Activated B cell treated with CpG ODN at 0.5 μM for 24 hours (primary cell): ENCODE measurements around the gene SRCIN1. TPM values are rescaled to one million over a fixed set of nuclear protein-coding genes. Genes with fewer than 3 reads are reported as not detected.

ENCODE experiments used
- ATAC-seq: fragments of 200-7000 bp; cut with Tn5 transposase; one replicate; pipeline ENCODE4 v1.10.0; 2021; ENCODE audit warnings: low read depth, mild to moderate bottlenecking, moderate library complexity
- CTCF ChIA-PET: fragments of 350-600 bp; sonication (Branson Sonifier 250); formaldehyde crosslinking; loops from one replicate; lab custom pipeline; 2021; ENCODE audit warnings: antibody characterized with exemption; lab: Charles Lee
- POLR2A ChIA-PET: fragments of 350-600 bp; sonication (Branson Sonifier 250); formaldehyde crosslinking; loops from one replicate; lab custom pipeline; 2021; ENCODE audit warnings: antibody characterized with exemption; lab: Charles Lee
- DNase-seq: peaks from one replicate; pipeline ENCODE4 v3.0.0; 2022
- H3K27ac Mint-ChIP-seq: one replicate; pipeline ENCODE4 v1.8.0; 2020; ENCODE audit warnings: mixed read lengths
- H3K27me3 Mint-ChIP-seq: one replicate; pipeline ENCODE4 v1.8.0; 2021; ENCODE audit warnings: mixed read lengths
- H3K36me3 Mint-ChIP-seq: one replicate; pipeline ENCODE4 v1.8.0; 2021; ENCODE audit warnings: low read depth, mixed read lengths
- H3K4me1 Mint-ChIP-seq: one replicate; pipeline ENCODE4 v1.8.0; 2021; ENCODE audit warnings: mixed read lengths
- H3K4me3 Mint-ChIP-seq: one replicate; pipeline ENCODE4 v1.8.0; 2020; ENCODE audit warnings: mild to moderate bottlenecking, mixed read lengths
- H3K9me3 Mint-ChIP-seq: one replicate; pipeline ENCODE4 v1.8.0; 2020; ENCODE audit warnings: mixed read lengths
- intact Hi-C: fragments of 100-400 bp; cut with micrococcal nuclease; formaldehyde crosslinking; loops from one replicate; pipeline ENCODE4 v1.15.1; 2024
- total RNA-seq: library from RNA; stranded (reverse); gene quantifications from 2 replicates; pipeline ENCODE4 v1.2.3, GENCODE V29; 2022
- TF ChIP-seq, protein P1 (sequence below): fragments of 200-600 bp; IDR thresholded peaks from one replicate; pipeline ENCODE4 v1.8.0; 2022; ENCODE audit warnings: antibody characterized with exemption, mild to moderate bottlenecking

The SRCIN1 gene
- total RNA-seq, 1 donor from 2014 or later = 0.35 TPM

DNA sequence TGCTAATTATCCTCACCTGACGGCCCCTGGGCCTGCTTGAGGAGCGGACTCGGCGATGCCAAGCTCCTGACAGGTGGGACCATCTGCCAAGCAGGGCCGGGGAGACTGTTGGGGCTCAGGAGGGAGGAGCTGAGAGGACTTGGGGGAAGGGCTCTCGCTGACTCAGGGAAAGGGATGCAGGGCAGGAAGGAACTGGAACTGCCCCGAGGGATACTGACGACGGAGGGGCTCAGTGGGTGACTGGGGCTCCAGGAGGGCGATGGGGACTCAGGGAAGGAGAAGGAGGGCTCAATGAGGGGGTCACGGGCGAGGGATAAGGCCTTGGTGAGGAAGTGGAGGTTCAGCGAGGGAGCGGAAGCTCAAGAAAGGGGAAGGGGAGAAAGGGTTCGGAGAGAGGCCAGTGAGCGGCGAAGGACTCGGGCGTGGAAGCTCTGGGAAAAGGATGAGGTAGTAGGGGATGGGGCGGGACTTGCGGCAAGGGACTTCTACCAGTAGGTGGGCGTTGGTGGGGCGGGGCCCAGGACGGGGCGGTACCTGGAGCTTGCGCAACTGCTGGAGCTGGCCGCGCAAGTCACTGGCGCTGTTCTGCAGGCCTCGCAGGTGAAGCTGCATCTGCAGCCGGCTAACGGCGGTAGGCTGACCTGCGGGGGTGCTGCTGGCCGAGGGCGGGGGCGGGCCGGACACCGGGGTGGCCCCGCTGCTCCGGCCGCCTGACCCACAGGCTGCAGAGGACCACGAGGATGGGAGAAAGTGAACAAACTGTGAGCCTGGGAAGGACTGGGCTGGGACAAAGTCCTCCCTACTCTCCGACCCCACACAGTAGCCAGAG lies 46.5 kb downstream of the SRCIN1 start:
- peak overlapping the region; percentile 91 for H3K4me3 Mint-ChIP-seq
- H3K4me1 Mint-ChIP-seq = peaks cover 28% of the 10 kb centered on the region
- peak overlapping the region; percentile 18 for H3K27ac Mint-ChIP-seq
- ChIA-PET CTCF (interaction anchor here (0.9 to 4.6 kb wide), 11 partner anchors 9 to 424 kb away, joined by 3 to 83 read pairs (median 7); no protein-coding TSS in a partner anchor), POLR2A (interaction anchor here (0.6 to 2.3 kb wide), 10 partner anchors 74 to 295 kb away, joined by 3 to 15 read pairs (median 5); partner anchors contain the start of genes EPOP, MLLT6, PSMB3 and RPL23)
- no peaks in the 10 kb centered on the region for H3K9me3 Mint-ChIP-seq
- no peaks in the 10 kb centered on the region for H3K36me3 Mint-ChIP-seq
- DNase-seq = peak; percentile 87
- peak; percentile 80 for ATAC-seq
- intact Hi-C loops = loop anchor here (1.0 to 5.0 kb wide), 5 partner anchors 12 to 193 kb away; partner anchors contain the start of genes CISD3, EPOP and PSMB3
- H3K27me3 Mint-ChIP-seq = peaks cover 22% of the 10 kb centered on the region
- TF ChIP-seq, protein P1, sequence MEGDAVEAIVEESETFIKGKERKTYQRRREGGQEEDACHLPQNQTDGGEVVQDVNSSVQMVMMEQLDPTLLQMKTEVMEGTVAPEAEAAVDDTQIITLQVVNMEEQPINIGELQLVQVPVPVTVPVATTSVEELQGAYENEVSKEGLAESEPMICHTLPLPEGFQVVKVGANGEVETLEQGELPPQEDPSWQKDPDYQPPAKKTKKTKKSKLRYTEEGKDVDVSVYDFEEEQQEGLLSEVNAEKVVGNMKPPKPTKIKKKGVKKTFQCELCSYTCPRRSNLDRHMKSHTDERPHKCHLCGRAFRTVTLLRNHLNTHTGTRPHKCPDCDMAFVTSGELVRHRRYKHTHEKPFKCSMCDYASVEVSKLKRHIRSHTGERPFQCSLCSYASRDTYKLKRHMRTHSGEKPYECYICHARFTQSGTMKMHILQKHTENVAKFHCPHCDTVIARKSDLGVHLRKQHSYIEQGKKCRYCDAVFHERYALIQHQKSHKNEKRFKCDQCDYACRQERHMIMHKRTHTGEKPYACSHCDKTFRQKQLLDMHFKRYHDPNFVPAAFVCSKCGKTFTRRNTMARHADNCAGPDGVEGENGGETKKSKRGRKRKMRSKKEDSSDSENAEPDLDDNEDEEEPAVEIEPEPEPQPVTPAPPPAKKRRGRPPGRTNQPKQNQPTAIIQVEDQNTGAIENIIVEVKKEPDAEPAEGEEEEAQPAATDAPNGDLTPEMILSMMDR = no peak

DNA sequence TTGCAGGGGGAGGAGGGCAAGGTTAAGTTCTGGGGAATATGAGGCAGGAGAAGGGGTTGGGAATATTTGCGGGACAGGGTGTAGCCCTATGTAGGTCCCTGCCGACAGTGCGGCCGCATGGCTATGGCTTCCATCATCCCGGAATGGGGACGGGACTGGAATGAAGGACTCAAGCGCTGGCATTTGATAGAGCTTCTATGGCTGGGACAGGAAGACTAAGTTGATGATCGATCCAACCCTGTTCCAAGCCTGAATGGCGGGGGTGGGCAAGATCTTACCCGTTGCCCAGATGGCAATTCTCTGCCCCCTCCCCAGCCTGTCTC lies 47.1 kb downstream of the SRCIN1 start:
- ATAC-seq (peak; percentile 18), DNase-seq (no peak)
- TF ChIP-seq, protein P1 = no peak
- H3K27ac Mint-ChIP-seq = peak overlapping the region; percentile 18
- POLR2A ChIA-PET = interaction anchor here (0.6 to 2.3 kb wide), 7 partner anchors 113 to 295 kb away, joined by 3 to 9 read pairs (median 5); partner anchors contain the start of genes EPOP, MLLT6, RPL23 and SOCS7
- intact Hi-C loops = loop anchor here (1.0 to 5.0 kb wide), 9 partner anchors 13 to 595 kb away; partner anchors contain the start of genes CISD3, EPOP and PSMB3
- no peaks in the 10 kb centered on the region for H3K36me3 Mint-ChIP-seq
- no peaks in the 10 kb centered on the region for H3K9me3 Mint-ChIP-seq
- peaks cover 26% of the 10 kb centered on the region for H3K4me1 Mint-ChIP-seq
- peaks cover 19% of the 10 kb centered on the region for H3K27me3 Mint-ChIP-seq
- CTCF ChIA-PET = interaction anchor here (0.9 to 4.6 kb wide), 22 partner anchors 17 to 424 kb away, joined by 3 to 83 read pairs (median 4); partner anchors contain the start of genes EPOP, MLLT6 and PSMB3
- peak overlapping the region; percentile 91 for H3K4me3 Mint-ChIP-seq

DNA sequence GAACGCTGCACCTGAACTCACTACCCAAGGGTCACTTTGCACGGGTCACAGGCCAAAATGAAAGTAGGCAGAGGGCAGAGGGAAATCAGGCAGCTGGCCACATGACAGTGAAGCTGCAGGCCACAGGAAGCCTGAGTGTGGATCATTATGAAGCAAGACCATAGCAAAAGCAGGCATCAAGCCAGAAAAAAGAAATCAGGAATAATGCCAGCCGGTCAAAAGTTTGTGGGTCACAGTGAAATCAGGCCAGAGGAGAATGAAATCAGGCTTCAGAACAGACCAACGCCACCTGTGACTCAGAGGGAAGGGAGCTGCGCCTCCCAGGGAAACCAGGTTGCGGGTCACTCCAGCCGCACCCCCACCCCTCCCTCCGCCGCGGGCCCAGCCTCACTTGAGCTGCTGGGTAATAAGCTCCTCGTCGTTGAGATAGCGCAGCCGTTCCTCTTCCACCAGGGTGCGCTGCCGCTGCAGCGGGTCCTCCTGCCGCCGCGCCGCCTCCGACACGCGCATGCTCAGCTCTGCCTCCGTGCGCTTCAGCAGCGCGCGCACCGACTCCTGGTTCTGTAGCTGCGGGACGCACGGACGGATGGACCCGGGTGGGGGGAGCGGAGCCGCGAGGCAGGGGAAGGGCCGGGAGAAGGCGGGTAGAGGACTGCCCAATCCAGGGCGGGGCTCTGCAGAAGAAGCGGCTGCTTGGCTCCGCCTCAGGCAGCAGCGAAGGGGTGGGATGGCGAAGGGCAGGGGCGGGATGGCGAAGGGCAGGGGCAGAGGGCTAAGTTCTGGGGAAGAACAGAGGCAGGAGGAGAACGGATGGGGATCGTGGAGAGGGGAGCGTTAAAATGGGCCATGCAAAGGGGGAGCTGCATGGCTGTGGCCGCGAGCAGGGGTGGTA lies 47.7 kb downstream of the SRCIN1 start:
- H3K36me3 Mint-ChIP-seq = no peaks in the 10 kb centered on the region
- TF ChIP-seq, protein P1 = no peak
- H3K27ac Mint-ChIP-seq = peak overlapping the region; percentile 31
- peak overlapping the region; percentile 91 for H3K4me3 Mint-ChIP-seq
- DNase-seq (peak; percentile 86), ATAC-seq (peak; percentile 80)
- H3K27me3 Mint-ChIP-seq = peaks cover 18% of the 10 kb centered on the region
- POLR2A ChIA-PET = interaction anchor here (0.5 to 2.3 kb wide), 12 partner anchors 21 to 1609 kb away, joined by 3 to 9 read pairs (median 5); partner anchors contain the start of genes EPOP, MLLT6, RPL23 and SOCS7
- intact Hi-C loops = loop anchor here (1.0 to 5.0 kb wide), 6 partner anchors 26 to 595 kb away; partner anchors contain the start of genes EPOP and PSMB3
- no peaks in the 10 kb centered on the region for H3K9me3 Mint-ChIP-seq
- CTCF ChIA-PET = interaction anchor here (0.6 to 4.6 kb wide), 28 partner anchors 10 to 1320 kb away, joined by 3 to 83 read pairs (median 4); partner anchors contain the start of genes EPOP, MLLT6, PSMB3 and SRCIN1
- peaks cover 25% of the 10 kb centered on the region for H3K4me1 Mint-ChIP-seq

DNA sequence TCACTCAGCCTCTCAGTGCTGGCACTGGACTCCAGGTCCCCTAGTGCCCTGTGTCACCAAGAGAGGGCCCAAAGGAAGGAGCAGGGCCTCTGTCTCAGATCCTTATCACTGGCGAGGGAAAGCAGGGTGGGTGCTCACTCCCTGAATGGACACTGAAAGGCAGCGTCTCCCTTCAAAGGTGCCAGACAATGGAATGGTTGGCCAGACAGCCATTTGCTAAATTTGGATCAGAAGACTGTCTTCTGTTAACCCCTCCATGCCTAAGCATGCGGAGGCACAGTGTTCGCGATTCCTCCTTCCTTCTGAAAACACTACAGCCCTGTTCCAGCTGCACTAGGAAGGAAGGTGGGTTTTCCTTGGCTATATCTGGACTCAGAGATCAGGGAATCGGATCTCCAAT lies 48.4 kb downstream of the SRCIN1 start:
- peaks cover 17% of the 10 kb centered on the region for H3K27me3 Mint-ChIP-seq
- DNase-seq (no peak), ATAC-seq (no peak)
- TF ChIP-seq, protein P1 = no peak
- intact Hi-C loops = loop anchor here (5.0 kb wide), 1 partner anchor 195 kb away; the partner anchor contains the start of gene PSMB3
- H3K4me1 Mint-ChIP-seq = peaks cover 25% of the 10 kb centered on the region
- POLR2A ChIA-PET = interaction anchor here (0.5 to 2.3 kb wide), 4 partner anchors 22 to 1608 kb away, joined by 3 to 9 read pairs (median 6); no protein-coding TSS in a partner anchor
- H3K36me3 Mint-ChIP-seq = no peaks in the 10 kb centered on the region
- H3K4me3 Mint-ChIP-seq = no peak overlapping the region
- H3K9me3 Mint-ChIP-seq = no peaks in the 10 kb centered on the region
- CTCF ChIA-PET = interaction anchor here (0.6 to 4.6 kb wide), 23 partner anchors 9 to 1320 kb away, joined by 3 to 83 read pairs (median 4); partner anchors contain the start of genes EPOP, MLLT6, PSMB3 and SRCIN1
- H3K27ac Mint-ChIP-seq = no peak overlapping the region
